ENCODE results near the gene STON1.

- no peak for TF ChIP-seq CTCF (IDR thresholded peaks at IDR 0.05)
- TF ChIP-seq POLR2AphosphoS5 (IDR thresholded peaks at IDR 0.05; ENCODE audit: insufficient read depth in 1 of 2, low read depth in 1 of 2), result no peak
Measured at GRCh38 chr2:48586433-48586832, 56.5 kb downstream of the STON1 start.

Measured in vagina (tissue), 2 donors.